Measurements from ENCODE around the gene C9orf43. TPM values are rescaled to one million over a fixed set of nuclear protein-coding genes. Genes with fewer than 3 reads are reported as not detected.

Gene C9orf43, protein sequence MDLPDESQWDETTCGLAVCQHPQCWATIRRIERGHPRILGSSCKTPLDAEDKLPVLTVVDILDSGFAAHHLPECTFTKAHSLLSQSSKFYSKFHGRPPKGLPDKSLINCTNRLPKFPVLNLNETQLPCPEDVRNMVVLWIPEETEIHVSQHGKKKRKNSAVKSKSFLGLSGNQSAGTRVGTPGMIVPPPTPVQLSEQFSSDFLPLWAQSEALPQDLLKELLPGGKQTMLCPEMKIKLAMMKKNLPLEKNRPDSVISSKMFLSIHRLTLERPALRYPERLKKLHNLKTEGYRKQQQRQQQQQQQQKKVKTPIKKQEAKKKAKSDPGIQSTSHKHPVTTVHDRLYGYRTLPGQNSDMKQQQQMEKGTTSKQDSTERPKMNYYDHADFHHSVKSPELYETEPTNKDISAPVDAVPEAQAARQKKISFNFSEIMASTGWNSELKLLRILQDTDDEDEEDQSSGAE
- total RNA-seq: 1 to 10 TPM; 1.7 TPM

DNA sequence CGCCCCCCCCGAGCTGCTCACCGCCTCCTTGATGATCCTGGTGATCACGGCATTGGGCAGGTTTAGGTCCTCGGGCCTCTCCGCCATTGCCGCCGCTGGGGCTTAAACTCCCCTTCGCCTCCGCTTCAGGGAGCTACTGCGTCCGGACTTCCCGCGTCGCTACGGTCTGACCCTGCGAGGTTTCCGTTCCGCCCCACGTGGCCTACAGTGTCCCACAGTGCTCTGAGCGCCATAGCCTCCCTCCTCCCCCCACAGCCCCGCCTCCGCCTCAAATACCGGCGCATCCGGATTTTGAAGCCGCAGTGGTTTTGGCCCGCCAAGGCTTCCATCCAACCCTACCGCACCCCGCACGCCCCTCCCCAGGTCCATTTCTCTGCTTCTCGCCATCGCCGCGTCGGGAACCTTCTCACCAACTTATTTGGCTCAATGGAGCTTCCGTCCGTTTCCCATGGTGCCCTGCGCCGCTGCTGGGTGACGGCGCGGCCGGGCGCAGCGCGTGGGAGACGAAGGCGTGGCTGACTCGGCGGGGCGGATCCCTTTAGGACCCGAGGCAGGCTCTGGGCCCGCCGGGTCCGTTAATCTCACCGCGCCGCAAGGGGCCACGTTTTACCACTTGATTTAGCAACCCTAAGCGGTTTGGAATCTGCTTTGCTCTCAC, at the start of gene C9orf43, which contains the start of gene POLE3:
Gene C9orf43 (plus strand): TSS at position 541 of the 658 bp plus-strand sequence. CDS start 2,747 bp downstream, outside the sequence.
Gene POLE3 (minus strand): TSS at position 469 of the 658 bp plus-strand sequence. CDS start 382 bp downstream, at position 87.

DNA sequence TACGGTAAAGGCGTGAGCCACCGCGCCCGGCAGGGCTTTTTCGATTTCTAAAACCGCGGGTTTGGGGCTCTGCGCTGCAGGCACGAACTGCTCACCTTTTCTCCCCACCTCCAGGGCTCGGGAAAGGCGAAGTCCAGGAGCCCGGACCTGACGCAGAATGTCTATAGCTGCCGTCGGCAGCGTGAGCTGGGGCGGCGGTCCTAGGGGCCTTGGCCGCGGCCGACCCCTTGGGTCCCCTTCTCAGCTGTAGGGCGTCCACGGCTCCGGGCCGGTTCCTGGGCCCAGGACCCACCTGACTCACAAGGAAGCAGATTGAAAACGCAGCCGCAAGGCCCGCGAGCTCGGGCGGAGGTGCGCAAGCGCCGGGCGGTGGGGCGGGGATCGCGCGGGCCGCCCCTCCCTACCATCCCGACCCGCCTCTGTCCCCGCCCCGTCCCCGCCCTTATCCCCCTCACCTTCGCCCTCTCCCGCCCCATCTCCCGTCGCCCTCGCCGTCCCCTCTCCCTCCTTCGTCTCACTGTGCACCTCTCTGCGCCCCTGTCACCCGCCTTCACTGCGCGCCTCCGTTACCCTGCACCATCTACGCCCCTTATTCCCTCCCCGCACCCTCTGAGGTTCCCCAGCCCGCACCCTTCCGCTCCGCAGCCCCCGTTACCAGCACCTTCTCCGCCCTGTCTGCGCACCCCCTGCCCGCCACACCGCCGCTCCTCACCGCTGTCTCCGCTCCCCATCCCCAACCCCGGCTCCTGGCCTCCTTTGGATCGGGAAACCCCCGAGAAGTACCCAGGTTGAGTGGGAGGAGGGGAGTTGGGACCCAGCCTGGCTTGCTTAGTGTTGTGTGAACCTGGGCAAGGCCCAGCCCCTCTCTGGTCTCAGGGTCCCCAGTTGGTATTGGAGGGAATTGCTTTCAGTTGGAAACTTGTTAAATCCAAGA, 33.6 kb upstream of the C9orf43 start, which contains the start of gene HDHD3:
Gene HDHD3 (minus strand): TSS at position 353 of the 934 bp plus-strand sequence. CDS start 2,632 bp downstream, outside the sequence.

DNA sequence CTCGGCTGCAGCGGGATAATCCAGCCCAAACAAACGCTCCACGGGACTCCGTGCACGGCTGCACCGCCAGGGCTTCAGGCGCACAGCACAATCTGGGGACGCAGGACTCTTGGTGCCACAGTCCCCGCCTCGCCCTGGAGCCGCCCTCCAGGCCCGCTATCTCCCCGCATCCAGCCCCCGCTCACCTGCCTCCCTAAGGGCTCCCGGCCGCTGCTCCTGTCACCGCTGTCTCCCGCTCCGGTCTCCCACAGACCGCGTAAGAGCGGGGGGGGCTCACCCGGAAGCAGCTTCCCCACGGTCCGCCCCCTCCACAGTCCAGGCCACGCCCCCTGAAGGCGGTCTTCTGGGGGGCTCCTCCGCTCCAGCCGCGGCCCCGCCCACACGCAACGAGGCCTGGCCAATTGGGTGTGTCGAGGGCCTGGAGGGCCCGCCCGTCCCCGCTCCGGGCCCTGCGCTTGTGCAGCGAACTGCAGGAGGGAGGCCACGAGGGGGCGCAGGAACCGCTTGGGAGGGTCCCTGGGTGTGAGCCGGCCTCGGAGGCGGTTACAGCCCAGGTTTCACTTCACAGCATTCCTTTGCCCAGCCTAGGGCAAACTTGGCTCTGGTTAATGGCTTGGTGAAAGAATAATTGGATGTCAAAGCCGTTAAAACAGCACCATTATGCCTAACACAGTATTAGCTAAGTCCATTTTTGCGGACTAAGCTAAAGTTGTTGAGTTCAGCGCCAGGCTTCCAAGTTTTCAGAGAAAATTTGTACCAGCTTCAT, 9.3 kb upstream of the C9orf43 start, which contains the start of gene ALAD:
Gene ALAD (minus strand): TSS at position 258 of the 766 bp plus-strand sequence. CDS start 7,725 bp downstream, outside the sequence.

DNA sequence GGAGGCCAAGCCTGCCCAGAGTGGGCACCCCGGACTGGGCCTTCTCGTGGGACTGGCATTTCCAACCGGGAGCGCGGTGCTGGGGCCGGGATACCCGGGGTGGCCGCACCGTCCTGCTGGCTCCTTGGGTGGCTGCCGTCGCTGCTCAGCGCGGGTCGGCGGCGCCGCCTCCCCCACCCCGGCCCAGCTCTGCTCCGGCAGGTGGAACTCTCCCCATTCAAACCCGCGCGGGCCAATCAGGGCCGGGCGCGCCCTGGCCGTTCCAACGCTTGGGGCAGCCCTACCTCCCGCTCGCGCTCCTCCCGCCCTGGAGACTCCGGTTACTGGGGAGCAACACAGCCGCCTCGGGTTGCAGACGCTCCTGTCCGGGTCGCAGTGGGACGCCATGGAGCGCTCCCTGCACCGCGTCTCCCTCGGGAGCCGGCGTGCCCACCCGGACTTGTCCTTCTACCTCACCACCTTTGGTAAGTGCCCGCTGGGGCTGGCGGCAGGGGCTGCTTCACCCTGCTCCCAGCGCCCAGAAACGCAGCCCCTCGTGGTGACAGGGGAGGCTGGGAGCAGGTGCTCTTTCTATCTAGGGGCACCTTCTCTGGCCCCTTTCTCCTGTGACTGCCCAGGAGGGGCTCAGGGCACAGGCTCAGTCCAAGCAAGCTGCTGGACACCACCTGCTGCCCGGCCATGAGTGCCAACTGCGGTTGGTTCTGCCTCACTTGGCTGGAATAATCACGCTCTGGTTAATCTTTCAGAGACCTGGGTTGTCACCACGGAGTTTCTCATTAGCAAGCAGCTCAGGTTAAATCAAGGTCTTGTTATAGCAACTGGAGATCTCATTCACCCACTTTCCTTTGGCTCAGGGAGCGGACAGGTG, 53.1 kb downstream of the C9orf43 start, which contains the start of gene RGS3:
Gene RGS3 (plus strand): TSS at position 310 of the 868 bp plus-strand sequence. CDS start 76 bp downstream, at position 386.

Other genes starting within 250 kb of the C9orf43 start
- gene FKBP15, start 189.5 kb upstream of the C9orf43 start, total RNA-seq: 10 to 100 TPM; 33.7 to 38.3 TPM
- gene SLC31A1, start 189.2 kb upstream of the C9orf43 start, total RNA-seq: 10 to 100 TPM; 34.8 to 70.3 TPM
- gene CDC26, start 135.2 kb upstream of the C9orf43 start, total RNA-seq: 10 to 100 TPM; 22.0 to 37.3 TPM
- 10 to 100 TPM; 19.6 to 49.3 TPM for gene PRPF4, start 135.1 kb upstream of the C9orf43 start, total RNA-seq
- not detected for gene RNF183, start 107.4 kb upstream of the C9orf43 start, total RNA-seq
- 1 to 10 TPM in 1 of 2 donors, under 1 TPM in 1; 1.00 to 1.7 TPM for gene WDR31, start 70.5 kb upstream of the C9orf43 start, total RNA-seq
- gene BSPRY, start 61.2 kb upstream of the C9orf43 start, total RNA-seq: under 1 TPM; 0.34 to 0.67 TPM
- 10 to 100 TPM; 17.9 to 25.0 TPM for gene HDHD3, start 33.8 kb upstream of the C9orf43 start, total RNA-seq
- 10 to 100 TPM; 28.6 to 33.4 TPM for gene ALAD, start 9.5 kb upstream of the C9orf43 start, total RNA-seq
- gene POLE3, start 72 bp upstream of the C9orf43 start, total RNA-seq: 10 to 100 TPM; 43.7 to 81.6 TPM
- gene RGS3, start 53.0 kb downstream of the C9orf43 start, total RNA-seq: 10 to 100 TPM in 1 of 2 donors, 1 to 10 TPM in 1; 9.3 to 13.3 TPM

All from melanocyte of skin (primary cell).